NCI-H2029 (cell line): ENCODE measurements around the gene SLIT3.

ENCODE experiments used
- DNase-seq: peaks from one replicate; lab custom pipeline; 2025; lab: John Stamatoyannopoulos, UW

Gene SLIT3

DNA sequence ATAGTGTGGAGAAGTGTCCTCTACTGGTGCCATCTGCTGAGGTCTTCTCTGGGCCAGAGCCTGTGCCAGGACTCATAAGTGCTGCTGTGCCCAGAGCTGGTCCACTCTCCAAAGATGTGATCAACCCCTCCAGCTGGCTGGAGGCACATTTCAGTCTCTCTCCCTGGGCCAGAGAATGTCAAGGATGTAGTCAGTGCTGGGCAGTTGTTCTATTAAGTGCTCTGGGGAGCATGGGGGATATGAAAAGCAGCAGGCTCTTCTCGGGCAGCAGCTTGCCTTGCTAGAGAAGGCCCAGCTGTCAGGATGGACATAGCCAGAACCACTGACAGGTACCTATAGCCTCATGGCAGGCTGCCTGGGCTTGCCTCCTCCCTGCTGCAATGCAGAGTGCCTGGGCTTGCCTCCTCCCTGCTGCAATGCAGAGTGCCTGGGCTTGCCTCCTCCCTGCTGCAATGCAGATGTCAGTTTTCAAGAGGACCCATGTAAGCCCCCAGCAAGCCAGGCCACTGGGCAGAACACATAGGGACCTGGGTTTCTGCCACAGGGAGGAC, 564.6 kb downstream of the SLIT3 start:
- no peak for DNase-seq

DNA sequence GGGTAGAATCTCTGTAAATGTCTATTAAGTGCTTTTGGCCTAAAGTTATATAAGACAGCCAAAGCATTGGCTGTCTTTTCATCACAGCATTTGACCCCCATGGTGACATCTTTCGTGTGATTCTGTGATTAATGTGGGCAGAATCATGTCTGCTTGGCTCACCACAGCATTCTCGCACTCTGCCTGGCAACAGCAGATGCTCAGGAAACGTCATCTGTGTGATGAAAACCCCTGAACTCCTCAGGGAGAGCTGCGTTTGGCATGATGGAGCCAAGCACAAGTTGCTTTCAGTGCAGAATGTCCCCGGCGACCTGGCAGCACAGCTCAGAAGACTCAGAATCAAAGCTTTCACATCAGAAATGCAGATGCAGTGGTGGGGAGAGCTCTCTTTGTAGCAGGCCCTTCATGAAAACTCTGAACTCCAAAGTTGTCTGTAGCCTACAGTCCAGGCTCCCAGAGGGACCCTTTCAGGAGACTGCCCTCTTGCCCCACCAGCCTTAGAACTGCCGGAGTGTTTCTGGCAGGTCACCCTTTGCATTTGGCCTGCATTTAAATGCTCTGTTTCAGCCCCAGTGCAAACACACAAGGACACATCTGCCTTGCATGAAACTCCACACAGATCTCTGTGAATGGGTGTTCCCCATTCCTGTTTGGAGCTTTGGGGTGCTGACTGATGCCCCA, 566.2 kb downstream of the SLIT3 start:
- DNase-seq: no peak

DNA sequence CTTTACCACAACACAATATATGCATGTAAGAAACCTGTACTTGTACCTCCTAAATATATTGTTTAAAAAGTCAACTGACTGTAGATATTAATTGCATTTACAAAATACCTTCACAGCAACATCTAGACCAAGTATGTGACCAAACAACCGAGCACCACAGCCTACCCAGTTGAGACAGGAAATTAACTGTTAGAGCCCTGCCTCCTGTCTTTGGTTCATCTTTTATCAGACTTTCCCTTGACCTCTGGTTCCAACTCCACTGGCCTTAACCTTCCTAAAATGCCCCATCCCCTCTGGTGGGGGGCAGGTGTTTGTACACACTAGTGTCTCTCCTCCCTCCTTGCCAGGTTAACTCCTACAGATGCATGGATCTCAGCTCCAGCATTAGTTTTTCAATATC, 566.8 kb downstream of the SLIT3 start:
- DNase-seq: no peak

DNA sequence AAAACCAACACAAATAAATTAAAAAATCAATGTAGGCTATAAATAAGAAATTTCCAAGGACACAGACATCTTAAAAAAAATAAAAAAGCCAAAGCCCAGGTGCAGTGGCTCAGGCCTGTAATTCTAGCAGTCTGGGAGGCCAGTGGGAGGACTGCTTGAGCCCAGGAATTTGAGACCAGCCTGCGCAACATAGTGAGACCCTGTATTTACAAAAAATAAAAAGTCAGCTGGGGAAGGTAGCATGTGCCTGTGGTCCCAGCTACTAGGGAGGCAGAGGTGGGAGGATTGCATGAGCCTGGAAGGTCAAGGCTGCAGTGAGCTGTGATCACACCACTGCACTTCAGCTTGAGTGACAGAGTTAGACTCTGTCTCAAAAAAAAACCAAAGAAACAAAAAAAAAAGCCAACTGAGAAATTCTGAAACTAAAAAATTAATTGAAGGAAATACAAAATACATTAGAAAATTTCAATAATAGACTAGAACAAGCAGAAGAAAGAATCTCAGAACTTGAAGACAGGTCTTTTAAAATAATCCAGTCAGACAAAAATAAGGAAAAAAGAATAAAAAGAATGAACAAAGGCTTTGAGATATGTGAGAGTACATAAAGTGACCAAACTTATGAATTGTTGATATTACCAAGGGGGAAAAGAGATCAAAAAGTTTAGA, 572.3 kb downstream of the SLIT3 start:
- DNase-seq: no peak

DNA sequence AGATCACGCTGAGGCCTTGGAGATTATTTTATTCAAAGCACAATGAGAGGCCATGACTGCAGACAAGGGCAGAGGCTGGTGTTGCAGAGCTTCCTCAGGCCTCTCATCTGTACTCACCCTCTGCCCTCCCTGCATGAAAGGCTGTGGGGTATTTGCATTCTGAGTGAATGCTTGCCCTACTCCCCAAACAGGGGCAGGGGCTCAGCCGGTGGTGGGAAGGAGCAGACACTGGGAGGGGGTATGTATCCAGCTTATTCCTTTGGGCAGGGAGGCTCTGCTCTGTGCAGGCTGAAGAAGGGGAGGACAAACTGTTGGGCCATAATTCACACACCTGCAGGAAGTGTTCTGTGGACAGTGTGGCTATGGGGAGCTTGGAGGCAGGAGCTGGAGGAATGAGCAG, 573.4 kb downstream of the SLIT3 start:
- DNase-seq: no peak

DNA sequence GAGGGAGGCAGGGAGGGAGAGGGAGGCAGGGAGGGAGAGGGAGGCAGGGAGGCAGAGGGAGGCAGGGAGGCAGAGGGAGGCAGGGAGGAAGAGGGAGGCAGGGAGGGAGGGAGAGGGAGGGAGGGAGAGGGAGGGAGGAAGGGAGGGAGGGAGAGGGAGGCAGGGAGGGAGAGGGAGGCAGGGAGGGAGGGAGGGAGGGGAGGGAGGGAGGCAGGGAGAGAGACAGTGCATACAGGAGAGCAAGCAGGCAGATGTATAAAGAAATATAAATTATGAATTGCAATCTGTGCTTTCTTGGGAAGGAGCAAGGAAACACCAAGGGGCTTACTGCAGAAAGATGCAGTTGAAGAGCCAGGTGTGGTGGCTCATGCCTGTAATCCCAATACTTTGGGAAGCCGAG, 574.6 kb downstream of the SLIT3 start:
- no peak for DNase-seq

DNA sequence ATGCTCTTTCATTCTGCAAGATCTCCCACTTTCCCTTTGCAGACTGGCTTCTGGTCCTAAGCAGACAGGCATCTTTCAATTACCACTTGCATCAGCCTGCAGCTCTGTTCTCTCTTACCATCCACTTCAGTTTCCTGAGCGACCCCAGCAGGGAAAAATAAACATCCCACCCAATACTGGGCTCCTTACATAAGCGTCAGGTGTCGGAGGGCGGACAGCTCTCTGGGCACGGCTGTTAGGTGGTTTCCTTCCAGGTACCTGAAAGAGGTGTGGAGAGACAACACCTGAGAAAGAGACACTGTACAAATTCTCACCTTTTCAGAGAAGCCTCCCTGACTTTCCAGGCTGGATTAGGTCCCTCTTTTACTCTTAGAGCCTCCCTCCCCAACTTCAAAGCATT, 576.7 kb downstream of the SLIT3 start:
- no peak for DNase-seq

DNA sequence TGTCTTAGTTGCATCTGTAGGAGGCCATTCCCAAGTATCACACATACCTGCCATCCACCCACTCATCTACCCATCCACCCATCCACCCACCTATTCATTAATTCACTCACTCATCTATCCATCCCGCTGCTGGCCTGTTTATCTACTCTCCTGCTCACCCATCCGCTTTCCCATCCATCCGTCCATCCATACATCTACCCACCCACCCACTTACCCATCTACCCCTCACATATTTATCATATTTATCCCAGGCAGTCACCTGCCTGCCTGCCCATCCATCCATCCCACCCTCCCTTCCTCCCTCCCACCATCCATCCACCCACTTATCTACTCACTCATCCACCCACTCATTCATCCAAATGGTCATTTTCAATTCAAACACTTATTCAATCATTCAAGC, 577.9 kb downstream of the SLIT3 start:
- no peak for DNase-seq

DNA sequence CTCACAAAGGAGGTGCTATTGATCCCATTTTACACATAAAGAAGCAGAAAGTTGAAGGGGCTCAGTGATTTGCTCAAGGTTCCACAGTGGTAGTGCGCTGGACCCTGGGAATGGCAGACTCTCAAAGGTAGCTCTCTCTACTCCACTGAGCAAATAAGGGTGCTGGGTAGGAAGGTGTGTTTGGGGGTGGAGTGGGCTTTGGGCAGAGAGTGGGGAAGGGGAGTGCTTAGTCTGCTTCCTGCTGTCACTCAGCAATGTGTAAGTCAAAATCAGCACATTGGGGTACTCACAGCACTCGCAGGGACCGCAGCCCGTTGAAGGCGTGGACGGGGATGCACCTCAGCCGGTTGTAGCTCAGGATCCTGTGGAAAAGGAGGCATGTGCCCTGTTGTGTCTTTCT, 579.0 kb downstream of the SLIT3 start:
- DNase-seq: no peak

DNA sequence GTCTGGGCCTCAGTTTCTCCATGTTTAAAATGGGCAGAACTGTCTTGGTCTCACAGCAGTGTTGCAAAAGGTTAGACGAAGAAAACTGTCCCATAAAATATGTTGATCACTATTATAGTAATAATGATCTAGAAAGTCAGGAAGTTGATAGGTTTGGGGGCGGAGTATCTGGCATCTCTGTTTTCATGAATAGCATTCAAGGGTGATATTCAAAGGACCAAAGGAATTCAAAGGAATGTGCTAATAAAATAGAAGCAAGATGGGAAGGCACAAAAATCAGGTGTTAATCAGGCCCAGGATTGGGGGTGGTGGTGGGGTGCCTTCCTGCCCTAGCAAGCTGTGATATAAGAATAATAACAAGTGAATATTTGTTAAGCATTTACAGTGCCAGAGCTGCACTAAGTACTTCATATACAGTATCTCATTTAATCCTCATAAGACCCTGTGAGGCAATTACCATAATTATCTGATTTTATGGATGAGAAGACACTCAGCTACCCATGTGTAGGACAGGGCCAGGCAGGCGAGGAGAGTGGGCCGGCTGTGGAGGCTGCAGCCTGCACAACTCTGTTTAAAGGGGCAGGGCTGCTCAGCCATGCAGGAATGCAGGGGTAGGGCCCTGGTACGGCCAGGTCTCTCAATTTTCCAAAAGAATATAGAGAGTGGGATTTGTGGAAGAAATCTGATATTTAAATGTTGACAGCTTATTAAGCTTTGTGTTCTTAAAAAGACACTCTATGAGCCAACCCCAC, 579.8 kb downstream of the SLIT3 start:
- no peak for DNase-seq

DNA sequence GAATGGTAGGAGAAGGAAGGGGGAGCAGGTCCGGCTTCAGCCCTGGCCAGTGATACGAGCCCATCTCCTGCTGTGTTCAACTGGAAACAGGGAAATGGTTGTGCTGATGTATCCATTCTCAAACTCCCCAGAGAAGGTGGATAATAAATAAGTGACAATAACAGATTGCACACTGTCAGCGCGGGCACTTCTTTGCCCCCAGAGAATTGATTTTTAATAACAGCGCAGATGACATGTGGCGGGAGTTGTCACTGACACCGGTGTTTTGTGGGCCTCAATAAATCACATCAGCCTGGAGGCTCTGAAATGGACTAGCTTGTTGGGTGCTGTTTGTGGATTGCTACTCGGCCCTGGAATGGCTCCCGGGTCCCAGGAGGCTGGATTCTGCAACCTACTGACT, 580.4 kb downstream of the SLIT3 start:
- no peak for DNase-seq

DNA sequence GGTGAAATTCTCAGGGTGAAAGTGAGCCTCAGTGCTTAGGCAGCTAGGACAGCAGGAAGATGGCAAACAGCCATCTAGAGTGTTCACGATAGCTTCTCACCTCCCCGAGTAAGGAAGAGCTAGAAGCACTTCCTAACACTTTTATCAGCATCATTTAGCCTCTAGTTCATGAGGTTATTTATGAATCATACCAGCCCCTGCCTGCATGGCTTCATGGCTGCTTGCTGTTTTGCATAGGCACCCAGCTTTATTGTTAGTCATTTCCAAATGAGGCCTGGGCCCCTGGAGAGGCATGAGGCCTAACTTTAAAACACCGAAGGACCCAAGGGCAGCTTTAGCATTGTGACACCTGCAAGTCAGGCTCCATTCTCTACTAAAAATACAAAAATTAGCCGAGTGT, 586.9 kb downstream of the SLIT3 start:
- no peak for DNase-seq

DNA sequence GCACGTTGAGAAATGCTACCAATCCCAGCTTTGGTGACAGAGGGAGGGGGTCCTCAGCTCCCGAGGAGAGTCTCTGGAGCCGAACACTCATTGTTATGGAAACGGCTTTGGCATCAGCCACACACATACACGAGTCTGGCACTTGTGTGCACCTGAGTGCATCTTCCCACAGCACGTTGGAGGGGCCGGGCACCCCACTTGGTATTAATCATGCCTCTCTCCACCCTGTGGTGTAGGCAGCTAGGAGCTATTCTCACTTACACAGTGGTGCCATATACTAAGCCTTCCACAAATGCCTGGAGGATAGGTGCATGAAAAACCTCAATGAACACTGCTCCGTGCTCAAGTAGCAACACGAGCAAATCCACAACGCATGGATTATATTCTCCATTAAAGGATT, 587.9 kb downstream of the SLIT3 start:
- DNase-seq: no peak

DNA sequence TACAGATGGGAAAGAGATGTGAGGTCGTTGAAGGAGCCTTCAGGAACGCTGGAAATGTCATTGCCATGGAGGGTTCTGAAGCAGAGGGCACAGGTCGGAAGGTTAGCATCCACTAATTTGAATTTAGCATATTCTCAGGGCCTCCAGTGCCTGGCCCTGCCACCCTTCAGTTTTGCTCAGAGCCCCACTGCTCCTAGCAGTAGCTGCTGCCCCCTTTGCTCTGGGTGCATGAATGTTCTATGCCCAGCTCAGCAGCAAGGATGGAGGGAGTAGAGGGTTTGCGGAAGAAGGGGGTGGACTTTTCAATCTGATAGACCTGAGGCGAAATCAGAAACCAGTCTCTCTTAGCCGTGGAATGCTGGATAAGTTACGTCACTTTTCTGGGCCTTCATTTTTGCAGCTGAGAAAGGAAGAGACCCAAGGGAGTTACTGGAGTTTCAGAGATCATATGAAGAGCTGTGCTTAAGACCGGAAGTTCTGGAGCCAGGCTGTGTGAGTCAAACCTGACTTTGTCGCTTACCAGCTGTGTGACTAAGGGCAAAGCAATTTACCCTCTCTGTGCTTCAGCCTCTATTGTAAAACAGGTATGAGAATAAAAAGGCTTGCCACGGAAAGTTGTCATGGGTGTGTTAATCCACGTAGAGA, 588.5 kb downstream of the SLIT3 start:
- DNase-seq: no peak

DNA sequence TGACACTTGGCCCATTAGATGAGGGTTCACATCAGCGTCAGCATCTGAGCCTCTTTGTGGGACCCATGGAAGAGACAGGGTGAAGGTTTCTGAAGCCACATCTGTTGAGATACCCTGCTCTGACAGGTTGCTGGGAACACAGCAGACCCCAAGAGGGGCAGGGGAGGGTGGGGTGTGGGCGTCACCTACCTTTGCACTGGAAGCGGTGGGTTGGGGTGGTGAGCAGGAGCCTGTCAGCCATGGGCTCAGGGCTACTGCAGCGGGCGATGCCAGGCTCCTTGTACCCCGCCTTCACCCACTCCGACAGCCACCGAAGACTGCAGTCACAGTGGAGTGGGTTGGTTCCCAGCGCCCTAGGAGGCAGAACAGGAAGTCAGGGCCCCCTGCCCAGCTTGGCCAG, 590.2 kb downstream of the SLIT3 start:
- no peak for DNase-seq

DNA sequence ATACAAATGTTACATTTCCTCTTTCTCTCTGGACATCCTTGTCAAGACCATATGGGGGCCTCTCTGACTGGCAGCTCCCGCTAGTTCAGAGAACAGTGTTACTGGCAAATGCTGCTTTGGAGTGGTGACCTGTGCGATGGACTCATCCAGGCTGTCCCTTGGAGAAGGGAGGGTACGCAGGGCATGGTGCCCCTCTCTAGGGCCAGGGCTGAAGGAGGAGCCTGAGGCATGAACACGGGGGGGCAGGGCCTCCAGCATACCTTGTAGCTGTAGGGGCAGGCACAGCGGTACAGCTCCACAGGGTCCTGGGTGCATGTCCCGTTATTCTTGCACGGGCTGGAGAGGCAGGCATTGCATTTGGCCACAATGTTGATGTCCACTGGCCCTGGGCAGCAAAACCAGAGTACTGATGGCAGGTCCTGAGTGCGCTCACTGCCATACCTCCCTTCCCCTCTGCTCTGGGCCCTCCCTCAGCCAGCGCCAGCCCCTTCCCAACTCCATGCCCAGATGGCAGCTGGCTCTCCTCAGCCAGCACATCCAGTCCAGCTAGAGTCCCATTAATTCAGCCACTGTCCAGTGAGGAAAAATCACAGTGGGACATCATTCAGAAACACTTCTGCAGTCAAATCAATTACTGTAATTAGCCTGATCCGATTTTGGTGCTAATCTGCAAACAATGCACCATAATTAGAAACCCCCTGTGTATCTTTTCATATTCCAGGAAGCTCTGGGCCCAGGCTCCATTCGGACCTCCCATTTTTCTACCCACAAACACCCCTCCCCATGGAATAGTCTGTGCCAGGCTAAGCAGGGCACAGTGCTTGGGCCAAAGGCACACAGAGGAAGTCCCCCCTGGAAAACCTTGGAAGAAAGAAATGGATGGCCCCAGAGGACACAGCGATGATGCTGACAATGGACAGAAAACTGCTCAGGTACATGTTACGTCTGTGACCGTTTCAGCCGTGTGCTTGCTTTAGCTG, 592.9 kb downstream of the SLIT3 start:
- DNase-seq: no peak

DNA sequence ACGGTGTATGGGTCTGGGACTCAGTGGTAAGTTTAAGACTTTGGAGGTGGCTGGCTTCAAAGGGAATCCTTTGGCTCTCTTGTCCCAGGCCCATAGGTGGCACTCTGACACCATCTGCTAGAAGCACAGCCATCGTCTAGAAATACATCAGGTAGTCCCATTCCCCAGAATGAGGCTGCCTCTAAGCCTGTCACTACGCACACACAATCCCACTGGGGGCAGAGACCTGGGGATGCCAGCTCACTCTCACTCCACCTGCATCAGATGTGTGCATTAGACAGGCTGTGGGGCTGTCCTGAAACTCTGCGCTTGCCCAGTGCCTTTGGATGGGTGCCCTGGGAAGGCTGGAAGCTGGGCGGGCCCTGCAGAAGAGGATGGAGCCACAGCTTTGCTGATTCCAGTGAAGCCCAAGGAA, 594.3 kb downstream of the SLIT3 start:
- no peak for DNase-seq

DNA sequence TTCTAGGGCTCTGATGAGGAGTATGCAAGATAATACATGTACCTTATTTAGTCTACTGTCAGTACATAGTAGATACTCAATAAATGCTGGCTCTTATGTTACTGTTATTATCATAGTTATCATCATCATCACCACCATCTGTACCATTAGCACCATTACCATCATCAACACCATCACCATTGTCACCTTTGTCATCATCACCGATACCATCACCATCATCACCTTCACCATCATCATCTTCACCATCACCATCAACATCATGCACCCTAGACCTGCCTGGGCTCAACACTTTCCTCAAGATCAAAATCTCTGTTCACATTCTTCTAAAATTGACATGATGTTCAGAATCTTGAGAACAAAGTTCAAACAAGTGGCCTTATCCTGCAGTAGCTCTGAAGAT, 595.6 kb downstream of the SLIT3 start:
- DNase-seq: no peak

DNA sequence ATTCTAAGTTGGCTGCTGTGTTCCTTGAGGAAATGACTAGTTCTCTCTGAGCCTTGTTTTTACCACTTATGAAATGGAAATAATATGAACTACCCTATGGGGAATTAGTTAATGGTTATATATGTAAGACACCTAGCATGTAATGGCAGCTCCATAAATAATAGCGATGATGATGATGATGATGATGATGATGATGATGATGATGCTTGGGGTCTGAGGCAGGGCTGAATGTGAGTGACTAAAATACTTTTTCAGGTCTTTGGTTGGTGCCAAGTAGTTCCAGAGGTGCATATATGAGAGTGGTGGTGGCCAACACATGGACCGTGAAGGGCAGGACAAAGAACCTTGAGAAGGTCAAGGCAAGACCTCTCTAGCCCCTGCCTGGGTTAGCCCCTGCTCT, 598.4 kb downstream of the SLIT3 start:
- no peak for DNase-seq

DNA sequence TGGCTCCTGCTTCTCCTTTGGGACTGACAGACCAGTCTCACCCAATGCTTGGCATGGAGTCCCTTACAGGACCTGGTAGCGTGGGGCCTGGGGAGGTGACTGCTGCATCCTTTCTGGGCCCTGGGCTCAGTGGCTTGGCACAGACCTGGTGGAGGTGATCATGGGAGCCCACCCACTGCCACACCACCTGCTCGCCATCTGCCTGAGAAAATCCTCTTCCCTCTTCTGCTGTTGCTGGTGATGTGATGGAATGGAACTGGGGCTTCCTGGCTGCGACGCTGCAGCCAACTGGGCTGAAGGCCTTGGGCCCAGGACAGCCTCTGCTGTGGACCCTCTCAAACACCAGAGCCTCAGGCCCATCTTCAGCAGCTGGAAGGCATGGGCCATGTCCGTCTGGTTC, 599.3 kb downstream of the SLIT3 start:
- no peak for DNase-seq

DNA sequence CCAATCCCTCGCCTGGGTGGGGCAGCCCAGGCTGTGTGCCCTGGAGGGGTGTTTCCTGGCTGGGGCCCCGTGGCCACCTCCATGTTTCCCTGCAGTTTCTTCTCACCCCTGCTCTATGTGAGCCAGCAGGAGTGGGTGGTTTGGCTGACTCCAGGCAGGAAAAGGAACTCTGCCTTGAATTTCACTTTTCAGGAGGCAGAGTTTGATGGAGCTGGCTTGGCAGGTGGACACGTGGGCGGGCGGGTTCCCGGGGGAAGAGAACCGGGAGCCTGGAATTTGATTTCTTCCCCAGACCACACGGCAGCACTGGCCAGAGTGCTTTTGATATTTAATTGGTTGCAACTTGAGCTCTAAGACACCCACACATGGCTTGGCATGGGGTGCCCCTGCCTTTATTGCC, 601.9 kb downstream of the SLIT3 start:
- DNase-seq: no peak
